Transverse colon (tissue), 3 donors: ENCODE data around the gene REEP6.
A peak's percentile ranks its signal among the peaks of the same experiment; 100 is the strongest.

Experiments
- EP300 ChIP-seq: sonication (generic); formaldehyde crosslinking; IDR thresholded peaks from one replicate; pipeline ENCODE4 v1.6.1; 2017; ENCODE audit warnings: antibody characterized with exemption, low read depth
- POLR2A ChIP-seq: fragments of 450-650 bp; IDR thresholded peaks from one replicate; pipeline ENCODE4 v1.6.1; 2016; ENCODE audit warnings: antibody characterized with exemption, mild to moderate bottlenecking, moderate library complexity
- TF ChIP-seq, protein P1 (sequence below), 5 experiments: fragments of 200-600 bp in 3 of 5; fragments of 450-650 bp in 2 of 5; sonication (generic) in 3 of 5; IDR thresholded peaks; 1 replicate in 2 of 5; 2 replicates in 3 of 5; pipeline ENCODE4 v1.5.1; 2016 to 2017; ENCODE audit warnings: antibody characterized with exemption in 5 of 5, inconsistent platforms in 3 of 5, mild to moderate bottlenecking in 2 of 5, moderate library complexity in 1 of 5

DNA sequence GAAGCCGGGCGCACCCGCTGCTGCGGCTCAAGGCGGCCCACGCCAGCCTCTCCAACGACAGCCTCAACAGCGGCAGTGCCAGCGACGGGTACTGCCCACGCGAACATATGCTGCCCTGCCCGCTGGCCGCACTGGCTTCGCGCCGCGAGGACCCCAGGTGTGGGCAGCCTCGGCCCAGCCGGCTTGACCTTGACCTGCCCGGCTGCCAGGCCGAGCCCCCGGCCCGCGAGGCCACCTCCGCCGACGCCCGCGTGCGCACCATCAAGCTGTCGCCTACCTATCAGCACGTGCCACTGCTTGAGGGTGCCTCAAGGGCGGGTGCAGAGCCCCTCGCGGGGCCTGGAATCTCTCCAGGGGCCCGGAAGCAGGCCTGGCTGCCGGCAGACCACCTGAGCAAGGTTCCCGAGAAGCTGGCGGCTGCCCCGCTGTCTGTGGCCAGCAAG is 24.9 kb upstream of the REEP6 start:
- no peak for TF ChIP-seq POLR2A
- TF ChIP-seq, protein P1, sequence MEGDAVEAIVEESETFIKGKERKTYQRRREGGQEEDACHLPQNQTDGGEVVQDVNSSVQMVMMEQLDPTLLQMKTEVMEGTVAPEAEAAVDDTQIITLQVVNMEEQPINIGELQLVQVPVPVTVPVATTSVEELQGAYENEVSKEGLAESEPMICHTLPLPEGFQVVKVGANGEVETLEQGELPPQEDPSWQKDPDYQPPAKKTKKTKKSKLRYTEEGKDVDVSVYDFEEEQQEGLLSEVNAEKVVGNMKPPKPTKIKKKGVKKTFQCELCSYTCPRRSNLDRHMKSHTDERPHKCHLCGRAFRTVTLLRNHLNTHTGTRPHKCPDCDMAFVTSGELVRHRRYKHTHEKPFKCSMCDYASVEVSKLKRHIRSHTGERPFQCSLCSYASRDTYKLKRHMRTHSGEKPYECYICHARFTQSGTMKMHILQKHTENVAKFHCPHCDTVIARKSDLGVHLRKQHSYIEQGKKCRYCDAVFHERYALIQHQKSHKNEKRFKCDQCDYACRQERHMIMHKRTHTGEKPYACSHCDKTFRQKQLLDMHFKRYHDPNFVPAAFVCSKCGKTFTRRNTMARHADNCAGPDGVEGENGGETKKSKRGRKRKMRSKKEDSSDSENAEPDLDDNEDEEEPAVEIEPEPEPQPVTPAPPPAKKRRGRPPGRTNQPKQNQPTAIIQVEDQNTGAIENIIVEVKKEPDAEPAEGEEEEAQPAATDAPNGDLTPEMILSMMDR (IDR thresholded peaks at IDR 0.05), result peak in 1 of 5 experiments; percentile 4
- no peak for TF ChIP-seq EP300
